ENCODE results near the gene LCN1.

The LCN1 gene

DNA sequence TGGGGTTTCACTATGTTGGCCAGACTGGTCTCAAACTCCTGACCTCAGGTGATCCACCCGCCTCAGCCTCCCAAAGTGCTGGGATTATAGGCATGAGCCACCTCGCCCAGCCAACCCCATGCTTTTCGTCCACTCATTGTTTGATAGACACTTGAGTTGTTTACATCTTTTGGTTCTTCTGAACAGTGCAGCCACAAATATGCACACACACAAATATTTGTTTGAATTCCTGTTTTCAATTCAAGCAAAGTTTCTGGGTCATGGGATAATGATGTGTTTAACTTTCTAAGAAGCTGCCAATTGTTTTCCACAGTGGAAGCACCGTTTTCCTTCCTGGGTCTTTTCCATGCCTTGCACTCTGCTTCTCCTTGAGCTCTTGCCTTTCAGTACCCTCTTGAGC lies 33.5 kb downstream of the LCN1 start:
- Histone ChIP-seq H3K4me1 (ENCODE audit: control insufficient read depth in 5 of 5, insufficient read depth in 5 of 5, low read length in 5 of 5) (no peaks in the 10 kb centered on the region), H3K4me3 (ENCODE audit: low read depth in 1 of 5, low read length in 5 of 5) (no peak overlapping the region), H3K27me3 (ENCODE audit: control insufficient read depth in 5 of 5, insufficient read depth in 4 of 5, low read length in 5 of 5) (peaks cover 3 to 11% (median 6%) of the 10 kb centered on the region in 5 donors), H3K36me3 (ENCODE audit: control insufficient read depth in 5 of 5, insufficient read depth in 5 of 5, low read length in 5 of 5) (no peaks in the 10 kb centered on the region), H3K9ac (ENCODE audit: low read length in 5 of 5) (no peak overlapping the region), H3K27ac (ENCODE audit: low read depth, low read length) (no peak overlapping the region), H3K9me3 (ENCODE audit: control insufficient read depth in 5 of 5, low read length in 5 of 5) (no peaks in the 10 kb centered on the region)

DNA sequence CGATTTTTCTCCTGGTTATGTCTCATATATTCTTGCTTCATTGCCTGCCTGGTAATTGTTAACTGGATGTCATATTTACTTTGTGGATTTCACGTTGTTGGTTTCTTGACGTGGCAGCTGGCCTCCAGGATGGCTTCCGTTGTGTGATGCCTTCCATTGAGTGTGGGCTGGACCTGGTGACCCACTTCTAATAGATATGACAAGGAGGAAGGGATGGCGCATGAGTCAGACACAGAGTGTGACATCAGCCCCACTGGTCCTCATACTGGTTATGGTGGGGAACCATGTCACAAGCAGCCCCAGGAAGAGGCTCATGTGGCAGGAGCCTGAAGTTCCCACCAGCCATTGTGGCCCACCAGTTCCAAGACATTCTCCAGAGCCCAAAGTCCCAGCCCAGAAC lies 34.0 kb downstream of the LCN1 start:
- no peak overlapping the region for H3K27ac ChIP-seq (ENCODE audit: low read depth, low read length)

DNA sequence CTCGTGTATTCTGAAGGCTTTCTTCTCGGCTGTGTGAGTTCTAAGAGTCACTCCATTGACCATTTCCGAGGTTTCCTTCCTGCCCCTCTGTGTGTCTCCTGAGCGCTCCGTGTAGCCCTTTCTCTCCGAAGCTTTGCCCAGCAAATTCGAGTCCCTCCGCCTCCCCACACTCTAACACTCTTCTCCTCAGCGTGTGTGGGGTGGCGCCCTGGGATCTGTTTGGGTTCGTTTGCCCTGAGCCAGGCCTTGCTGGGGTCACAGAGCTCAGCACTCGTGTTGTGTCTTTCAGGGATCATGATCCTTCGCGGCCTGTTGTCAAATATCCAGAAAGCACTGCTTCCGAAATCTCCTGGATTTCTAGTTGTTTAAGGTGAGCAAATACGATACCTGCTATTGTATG lies 34.7 kb downstream of the LCN1 start:
- Histone ChIP-seq H3K9ac (ENCODE audit: low read length in 5 of 5) (no peak overlapping the region), H3K9me3 (ENCODE audit: control insufficient read depth in 5 of 5, low read length in 5 of 5) (no peaks in the 10 kb centered on the region), H3K36me3 (ENCODE audit: control insufficient read depth in 5 of 5, insufficient read depth in 5 of 5, low read length in 5 of 5) (no peaks in the 10 kb centered on the region), H3K4me3 (ENCODE audit: low read depth in 1 of 5, low read length in 5 of 5) (no peak overlapping the region), H3K27me3 (ENCODE audit: control insufficient read depth in 5 of 5, insufficient read depth in 4 of 5, low read length in 5 of 5) (peaks cover 0 to 15% (median 8%) of the 10 kb centered on the region in 5 donors), H3K4me1 (ENCODE audit: control insufficient read depth in 5 of 5, insufficient read depth in 5 of 5, low read length in 5 of 5) (no peaks in the 10 kb centered on the region), H3K27ac (ENCODE audit: low read depth, low read length) (no peak overlapping the region)

More for the DNA sequence above, 34.0 kb downstream of the LCN1 start:
- H3K9ac ChIP-seq (ENCODE audit: low read length in 5 of 5) = no peak overlapping the region
- H3K36me3 ChIP-seq (ENCODE audit: control insufficient read depth in 5 of 5, insufficient read depth in 5 of 5, low read length in 5 of 5) = no peaks in the 10 kb centered on the region
- no peak overlapping the region for H3K4me3 ChIP-seq (ENCODE audit: low read depth in 1 of 5, low read length in 5 of 5)
- peaks cover 3 to 11% (median 7%) of the 10 kb centered on the region in 5 donors for H3K27me3 ChIP-seq (ENCODE audit: control insufficient read depth in 5 of 5, insufficient read depth in 4 of 5, low read length in 5 of 5)
- no peaks in the 10 kb centered on the region for H3K9me3 ChIP-seq (ENCODE audit: control insufficient read depth in 5 of 5, low read length in 5 of 5)
- H3K4me1 ChIP-seq (ENCODE audit: control insufficient read depth in 5 of 5, insufficient read depth in 5 of 5, low read length in 5 of 5) = no peaks in the 10 kb centered on the region

DNA sequence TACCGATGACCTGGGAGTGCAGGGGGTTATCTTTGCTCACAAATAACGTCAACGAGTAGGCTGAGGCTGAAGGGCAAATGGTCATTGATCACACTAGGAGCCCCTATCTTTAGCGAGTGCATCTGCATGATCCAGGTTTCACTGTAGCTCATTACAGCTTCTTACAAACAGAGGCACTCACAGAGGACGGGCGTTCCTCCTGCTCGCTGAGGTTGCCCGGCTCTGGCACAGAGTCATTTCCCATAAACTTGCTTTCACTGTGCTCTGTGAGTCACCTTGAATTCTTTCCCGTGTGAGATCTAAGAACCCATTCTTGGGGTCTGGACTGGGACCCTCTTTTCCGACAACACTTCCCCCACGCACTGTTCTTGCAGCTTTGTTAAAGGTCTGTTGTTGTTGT lies 38.4 kb downstream of the LCN1 start:
- H3K9me3 ChIP-seq (ENCODE audit: control insufficient read depth in 5 of 5, low read length in 5 of 5) = peaks cover 0 to 6% (median 4%) of the 10 kb centered on the region in 5 donors
- H3K4me3 ChIP-seq (ENCODE audit: low read depth in 1 of 5, low read length in 5 of 5) = no peak overlapping the region
- peaks cover 0 to 16% (median 11%) of the 10 kb centered on the region in 5 donors for H3K27me3 ChIP-seq (ENCODE audit: control insufficient read depth in 5 of 5, insufficient read depth in 4 of 5, low read length in 5 of 5)
- no peaks in the 10 kb centered on the region for H3K36me3 ChIP-seq (ENCODE audit: control insufficient read depth in 5 of 5, insufficient read depth in 5 of 5, low read length in 5 of 5)
- no peak overlapping the region for H3K9ac ChIP-seq (ENCODE audit: low read length in 5 of 5)
- H3K4me1 ChIP-seq (ENCODE audit: control insufficient read depth in 5 of 5, insufficient read depth in 5 of 5, low read length in 5 of 5) = no peaks in the 10 kb centered on the region
- H3K27ac ChIP-seq (ENCODE audit: low read depth, low read length) = no peak overlapping the region

GRCh38 chr9:135561391-135562234 lies 40.4 kb downstream of the LCN1 start, which contains the start of gene PAEP:
TSS of gene PAEP (plus strand) at chr9:135561756.
- H3K27ac ChIP-seq (ENCODE audit: low read depth, low read length) = no peak within 1 kb of the TSS
- peaks cover 12 to 26% (median 23%) of the 10 kb centered on the region in 5 donors for H3K27me3 ChIP-seq (ENCODE audit: control insufficient read depth in 5 of 5, insufficient read depth in 4 of 5, low read length in 5 of 5)
- no peaks in the 10 kb centered on the region for H3K4me1 ChIP-seq (ENCODE audit: control insufficient read depth in 5 of 5, insufficient read depth in 5 of 5, low read length in 5 of 5)
- H3K36me3 ChIP-seq (ENCODE audit: control insufficient read depth in 5 of 5, insufficient read depth in 5 of 5, low read length in 5 of 5) = no peaks in the 10 kb centered on the region
- no peak within 1 kb of the TSS for H3K9ac ChIP-seq (ENCODE audit: low read length in 5 of 5)
- no peak within 1 kb of the TSS for H3K4me3 ChIP-seq (ENCODE audit: low read depth in 1 of 5, low read length in 5 of 5)
- peaks cover 0 to 6% (median 4%) of the 10 kb centered on the region in 5 donors for H3K9me3 ChIP-seq (ENCODE audit: control insufficient read depth in 5 of 5, low read length in 5 of 5)

DNA sequence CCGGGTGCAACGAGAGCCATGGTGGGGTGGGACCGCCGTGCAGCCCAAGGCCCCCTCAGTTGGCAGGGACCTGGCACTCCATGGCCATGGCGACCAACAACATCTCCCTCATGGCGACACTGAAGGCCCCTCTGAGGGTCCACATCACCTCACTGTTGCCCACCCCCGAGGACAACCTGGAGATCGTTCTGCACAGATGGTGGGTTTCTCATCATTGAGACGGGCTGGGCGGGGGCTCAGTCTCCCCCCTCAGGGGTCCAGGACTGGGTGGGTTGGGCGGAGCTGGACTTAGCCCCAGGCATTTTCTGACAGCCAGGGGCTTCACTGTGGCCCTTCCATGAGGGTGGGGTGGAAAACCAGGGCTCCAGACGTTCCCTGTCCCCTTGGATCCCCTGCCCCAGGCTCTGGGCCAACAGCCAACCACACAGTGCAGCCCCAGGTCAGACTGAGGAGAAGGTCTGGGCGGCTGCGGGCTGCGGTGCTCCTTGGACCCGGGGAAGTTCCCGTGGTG lies 41.0 kb downstream of the LCN1 start:
- Histone ChIP-seq H3K4me3 (ENCODE audit: low read depth in 1 of 5, low read length in 5 of 5) (no peak overlapping the region), H3K27ac (ENCODE audit: low read depth, low read length) (no peak overlapping the region), H3K27me3 (ENCODE audit: control insufficient read depth in 5 of 5, insufficient read depth in 4 of 5, low read length in 5 of 5) (peaks cover 12 to 26% (median 23%) of the 10 kb centered on the region in 5 donors), H3K4me1 (ENCODE audit: control insufficient read depth in 5 of 5, insufficient read depth in 5 of 5, low read length in 5 of 5) (no peaks in the 10 kb centered on the region), H3K9ac (ENCODE audit: low read length in 5 of 5) (no peak overlapping the region), H3K36me3 (ENCODE audit: control insufficient read depth in 5 of 5, insufficient read depth in 5 of 5, low read length in 5 of 5) (no peaks in the 10 kb centered on the region), H3K9me3 (ENCODE audit: control insufficient read depth in 5 of 5, low read length in 5 of 5) (peaks cover 0 to 6% (median 4%) of the 10 kb centered on the region in 5 donors)

GRCh38 chr9:135563039-135563476 lies 41.8 kb downstream of the LCN1 start:
- H3K4me3 ChIP-seq (ENCODE audit: low read depth in 1 of 5, low read length in 5 of 5) = no peak overlapping the region
- no peak overlapping the region for H3K27ac ChIP-seq (ENCODE audit: low read depth, low read length)
- H3K9me3 ChIP-seq (ENCODE audit: control insufficient read depth in 5 of 5, low read length in 5 of 5) = peaks cover 0 to 6% (median 4%) of the 10 kb centered on the region in 5 donors
- H3K4me1 ChIP-seq (ENCODE audit: control insufficient read depth in 5 of 5, insufficient read depth in 5 of 5, low read length in 5 of 5) = no peaks in the 10 kb centered on the region
- H3K36me3 ChIP-seq (ENCODE audit: control insufficient read depth in 5 of 5, insufficient read depth in 5 of 5, low read length in 5 of 5) = no peaks in the 10 kb centered on the region
- peaks cover 12 to 26% (median 25%) of the 10 kb centered on the region in 5 donors for H3K27me3 ChIP-seq (ENCODE audit: control insufficient read depth in 5 of 5, insufficient read depth in 4 of 5, low read length in 5 of 5)
- H3K9ac ChIP-seq (ENCODE audit: low read length in 5 of 5) = no peak overlapping the region

DNA sequence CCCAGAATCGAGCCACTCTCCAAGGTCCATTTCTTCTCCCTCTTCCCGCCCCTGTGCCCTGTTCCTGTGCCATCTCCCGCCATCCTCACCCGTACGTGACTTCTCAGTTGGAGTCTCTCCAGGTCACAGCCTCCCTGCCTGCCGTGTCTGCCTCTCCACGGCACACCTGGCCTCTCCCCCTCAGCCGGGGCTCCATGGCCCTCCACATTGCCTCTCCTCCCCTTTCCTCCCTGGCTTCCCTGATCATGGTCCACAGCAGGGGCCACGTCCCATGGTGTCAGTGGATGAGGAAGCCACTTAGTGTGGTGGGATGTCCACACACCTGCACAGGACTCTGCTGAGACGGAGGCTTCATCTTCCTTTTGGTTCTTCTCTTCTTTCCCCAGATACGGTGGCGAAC lies 42.6 kb downstream of the LCN1 start:
- H3K4me1 ChIP-seq (ENCODE audit: control insufficient read depth in 5 of 5, insufficient read depth in 5 of 5, low read length in 5 of 5) = no peaks in the 10 kb centered on the region
- no peaks in the 10 kb centered on the region for H3K36me3 ChIP-seq (ENCODE audit: control insufficient read depth in 5 of 5, insufficient read depth in 5 of 5, low read length in 5 of 5)
- no peak overlapping the region for H3K27ac ChIP-seq (ENCODE audit: low read depth, low read length)
- H3K9ac ChIP-seq (ENCODE audit: low read length in 5 of 5) = no peak overlapping the region
- H3K4me3 ChIP-seq (ENCODE audit: low read depth in 1 of 5, low read length in 5 of 5) = no peak overlapping the region
- H3K27me3 ChIP-seq (ENCODE audit: control insufficient read depth in 5 of 5, insufficient read depth in 4 of 5, low read length in 5 of 5) = peaks cover 12 to 26% (median 25%) of the 10 kb centered on the region in 5 donors
- peaks cover 0 to 8% (median 6%) of the 10 kb centered on the region in 5 donors for H3K9me3 ChIP-seq (ENCODE audit: control insufficient read depth in 5 of 5, low read length in 5 of 5)

DNA sequence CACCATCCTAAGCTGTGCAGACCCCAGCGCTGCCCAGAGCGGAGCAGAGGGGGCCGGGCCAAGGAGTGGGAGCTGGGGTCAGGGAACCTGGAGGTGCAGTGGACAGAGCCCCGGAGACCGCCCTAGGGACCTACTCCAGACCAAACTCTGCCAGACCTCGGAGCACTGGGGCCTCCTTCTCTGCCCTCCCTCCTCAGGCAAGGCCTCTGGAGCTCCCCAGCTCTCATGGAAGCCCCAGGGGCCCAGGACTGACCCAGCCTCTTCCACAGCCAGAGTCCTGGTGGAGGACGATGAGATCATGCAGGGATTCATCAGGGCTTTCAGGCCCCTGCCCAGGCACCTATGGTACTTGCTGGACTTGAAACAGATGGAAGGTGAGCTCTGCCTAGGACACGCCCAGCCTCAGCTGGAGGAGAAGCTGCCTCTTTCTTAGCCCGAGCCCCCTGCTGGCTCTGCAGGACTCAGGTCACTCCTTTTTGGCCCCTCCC lies 43.9 kb downstream of the LCN1 start:
- Histone ChIP-seq H3K27ac (ENCODE audit: low read depth, low read length) (no peak overlapping the region), H3K27me3 (ENCODE audit: control insufficient read depth in 5 of 5, insufficient read depth in 4 of 5, low read length in 5 of 5) (peaks cover 12 to 26% (median 22%) of the 10 kb centered on the region in 5 donors), H3K4me1 (ENCODE audit: control insufficient read depth in 5 of 5, insufficient read depth in 5 of 5, low read length in 5 of 5) (no peaks in the 10 kb centered on the region), H3K9me3 (ENCODE audit: control insufficient read depth in 5 of 5, low read length in 5 of 5) (peaks cover 0 to 16% (median 10%) of the 10 kb centered on the region in 5 donors), H3K9ac (ENCODE audit: low read length in 5 of 5) (no peak overlapping the region), H3K4me3 (ENCODE audit: low read depth in 1 of 5, low read length in 5 of 5) (no peak overlapping the region), H3K36me3 (ENCODE audit: control insufficient read depth in 5 of 5, insufficient read depth in 5 of 5, low read length in 5 of 5) (no peaks in the 10 kb centered on the region)

- no peak overlapping the region for H3K27ac ChIP-seq (ENCODE audit: low read depth, low read length)
These were observed 44.4 kb downstream of the LCN1 start for GRCh38 chr9:135565636-135566035.

More at GRCh38 chr9:135565636-135566035, 44.4 kb downstream of the LCN1 start:
- peaks cover 12 to 25% (median 20%) of the 10 kb centered on the region in 5 donors for H3K27me3 ChIP-seq (ENCODE audit: control insufficient read depth in 5 of 5, insufficient read depth in 4 of 5, low read length in 5 of 5)
- peaks cover 0 to 16% (median 10%) of the 10 kb centered on the region in 5 donors for H3K9me3 ChIP-seq (ENCODE audit: control insufficient read depth in 5 of 5, low read length in 5 of 5)
- H3K36me3 ChIP-seq (ENCODE audit: control insufficient read depth in 5 of 5, insufficient read depth in 5 of 5, low read length in 5 of 5) = no peaks in the 10 kb centered on the region
- H3K4me3 ChIP-seq (ENCODE audit: low read depth in 1 of 5, low read length in 5 of 5) = no peak overlapping the region
- H3K4me1 ChIP-seq (ENCODE audit: control insufficient read depth in 5 of 5, insufficient read depth in 5 of 5, low read length in 5 of 5) = no peaks in the 10 kb centered on the region
- H3K9ac ChIP-seq (ENCODE audit: low read length in 5 of 5) = no peak overlapping the region
